ENCODE results near the gene PTH1R. TPM values are rescaled to one million over a fixed set of nuclear protein-coding genes. Genes with fewer than 3 reads are reported as not detected.

PTH1R gene
- total RNA-seq, 4 donors from 2014 or later, result 2.1 to 26.8 (median 14.5) TPM

DNA sequence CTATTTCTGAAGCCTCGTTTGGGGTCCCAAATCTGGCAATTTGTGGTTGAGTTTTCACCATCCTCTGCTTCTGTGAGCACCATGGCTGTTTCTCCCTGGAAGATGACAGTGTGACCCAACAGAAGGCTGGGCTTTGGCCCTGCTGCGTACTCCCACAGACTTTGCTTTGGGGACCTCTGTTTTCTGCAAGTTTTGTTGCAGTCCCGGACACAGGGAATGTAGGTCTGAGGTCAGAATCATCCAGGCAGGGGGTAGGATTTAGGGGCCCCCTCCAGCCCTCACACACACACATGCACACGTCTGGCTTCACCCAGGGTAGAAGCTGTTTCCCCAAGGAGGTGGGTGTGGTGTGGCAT lies 6.3 kb downstream of the PTH1R start:
- H3K4me1 ChIP-seq, result peaks cover 9 to 57% (median 46%) of the 10 kb centered on the region in 4 donors
- H3K27ac ChIP-seq (replicated peaks in 1 of 4), result peak overlapping the region in 2 of 4 donors; percentile 82 to 85
- no peaks in the 10 kb centered on the region for H3K36me3 ChIP-seq
- H3K27me3 ChIP-seq, result peaks cover 0 to 31% (median 0%) of the 10 kb centered on the region in 4 donors
- no peak for DNase-seq (ENCODE audit: extremely low spot score)
- H3K9me3 ChIP-seq, result no peaks in the 10 kb centered on the region
- TF ChIP-seq, protein P1, sequence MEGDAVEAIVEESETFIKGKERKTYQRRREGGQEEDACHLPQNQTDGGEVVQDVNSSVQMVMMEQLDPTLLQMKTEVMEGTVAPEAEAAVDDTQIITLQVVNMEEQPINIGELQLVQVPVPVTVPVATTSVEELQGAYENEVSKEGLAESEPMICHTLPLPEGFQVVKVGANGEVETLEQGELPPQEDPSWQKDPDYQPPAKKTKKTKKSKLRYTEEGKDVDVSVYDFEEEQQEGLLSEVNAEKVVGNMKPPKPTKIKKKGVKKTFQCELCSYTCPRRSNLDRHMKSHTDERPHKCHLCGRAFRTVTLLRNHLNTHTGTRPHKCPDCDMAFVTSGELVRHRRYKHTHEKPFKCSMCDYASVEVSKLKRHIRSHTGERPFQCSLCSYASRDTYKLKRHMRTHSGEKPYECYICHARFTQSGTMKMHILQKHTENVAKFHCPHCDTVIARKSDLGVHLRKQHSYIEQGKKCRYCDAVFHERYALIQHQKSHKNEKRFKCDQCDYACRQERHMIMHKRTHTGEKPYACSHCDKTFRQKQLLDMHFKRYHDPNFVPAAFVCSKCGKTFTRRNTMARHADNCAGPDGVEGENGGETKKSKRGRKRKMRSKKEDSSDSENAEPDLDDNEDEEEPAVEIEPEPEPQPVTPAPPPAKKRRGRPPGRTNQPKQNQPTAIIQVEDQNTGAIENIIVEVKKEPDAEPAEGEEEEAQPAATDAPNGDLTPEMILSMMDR (IDR thresholded peaks at IDR 0.05), result no peak
- TF ChIP-seq EP300 (IDR thresholded peaks at IDR 0.05) (no peak), POLR2AphosphoS5 (IDR thresholded peaks at IDR 0.05) (no peak), POLR2A (IDR thresholded peaks at IDR 0.05; ENCODE audit: low read depth) (no peak)
- H3K4me3 ChIP-seq, result peak overlapping the region; percentile 69 to 77 (median 72)
- 61% methylated on average over 4 of the region's 4 CpGs for WGBS
- intact Hi-C loops (cut with DNase I), result no loop called here

DNA sequence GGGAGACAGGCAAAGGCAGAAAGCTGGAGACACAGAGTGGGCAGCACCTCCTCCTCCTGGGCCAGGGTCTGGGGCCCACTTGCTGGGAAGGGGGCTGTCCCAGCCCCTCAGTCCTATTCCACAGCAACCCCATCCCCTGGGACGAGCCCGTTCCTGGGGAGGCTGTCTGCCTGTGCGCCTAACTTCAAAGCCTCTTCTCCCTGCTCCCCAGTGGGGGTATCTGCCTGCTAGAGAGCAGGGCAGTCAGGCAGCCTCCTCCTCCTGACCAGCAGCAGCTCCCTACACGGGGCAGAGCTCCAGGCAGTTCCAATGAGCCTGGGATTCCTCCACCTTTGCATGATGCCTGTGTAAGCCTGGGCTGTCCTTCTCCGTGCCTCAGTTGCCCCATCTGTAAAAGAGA lies 6.9 kb downstream of the PTH1R start:
- H3K4me3 ChIP-seq, result peak overlapping the region in 2 of 4 donors; percentile 71 to 77
- H3K36me3 ChIP-seq, result no peaks in the 10 kb centered on the region
- no peaks in the 10 kb centered on the region for H3K9me3 ChIP-seq
- intact Hi-C loops (cut with DNase I), result no loop called here
- H3K4me1 ChIP-seq, result peaks cover 7 to 58% (median 43%) of the 10 kb centered on the region in 4 donors
- peaks cover 0 to 31% (median 0%) of the 10 kb centered on the region in 4 donors for H3K27me3 ChIP-seq
- WGBS, result no CpG with 5 or more reads among the region's 5 CpGs
- DNase-seq (ENCODE audit: extremely low spot score), result no peak
- no peak overlapping the region for H3K27ac ChIP-seq (replicated peaks in 1 of 4)
- TF ChIP-seq EP300 (IDR thresholded peaks at IDR 0.05), result no peak
- no peak for TF ChIP-seq POLR2A (IDR thresholded peaks at IDR 0.05; ENCODE audit: low read depth)
- no peak for TF ChIP-seq POLR2AphosphoS5 (IDR thresholded peaks at IDR 0.05)
- TF ChIP-seq, protein P1 (IDR thresholded peaks at IDR 0.05), result no peak

GRCh38 chr3:46884929-46885328 lies 7.4 kb downstream of the PTH1R start:
- H3K4me3 ChIP-seq, result peak overlapping the region in 1 of 4 donors; percentile 71
- TF ChIP-seq POLR2AphosphoS5 (IDR thresholded peaks at IDR 0.05) (no peak), POLR2A (IDR thresholded peaks at IDR 0.05; ENCODE audit: low read depth) (no peak), EP300 (IDR thresholded peaks at IDR 0.05) (no peak)
- TF ChIP-seq, protein P1 (IDR thresholded peaks at IDR 0.05), result no peak
- H3K4me1 ChIP-seq, result peaks cover 7 to 63% (median 44%) of the 10 kb centered on the region in 4 donors
- intact Hi-C loops (cut with DNase I), result no loop called here
- no peaks in the 10 kb centered on the region for H3K9me3 ChIP-seq
- H3K27me3 ChIP-seq, result peaks cover 0 to 31% (median 0%) of the 10 kb centered on the region in 4 donors
- H3K36me3 ChIP-seq, result no peaks in the 10 kb centered on the region
- no peak for DNase-seq (ENCODE audit: extremely low spot score)
- H3K27ac ChIP-seq (replicated peaks in 1 of 4), result no peak overlapping the region
- WGBS, result 95% methylated on average over 7 of the region's 7 CpGs

DNA sequence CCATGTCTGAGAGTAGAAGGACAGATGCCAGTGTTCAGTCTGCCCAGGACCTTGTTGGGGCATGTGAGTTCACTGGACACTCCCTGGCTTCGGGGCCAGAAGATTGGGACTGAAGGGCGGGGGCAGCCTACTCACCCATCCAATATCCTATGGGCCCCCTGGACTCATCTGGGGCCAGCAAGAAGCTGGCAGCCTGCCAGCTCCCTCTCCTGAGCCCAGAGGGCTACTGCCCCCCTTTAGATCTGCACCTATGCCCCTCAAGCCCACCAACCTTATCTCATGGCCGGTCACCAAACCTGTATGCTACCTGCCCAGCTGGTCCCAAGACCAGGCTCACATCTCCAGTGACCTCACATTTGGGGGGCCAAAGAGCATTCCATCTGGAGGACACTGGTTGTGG lies 8.1 kb downstream of the PTH1R start:
- no peak for TF ChIP-seq EP300 (IDR thresholded peaks at IDR 0.05)
- TF ChIP-seq, protein P1 (IDR thresholded peaks at IDR 0.05), result no peak
- no peak for TF ChIP-seq POLR2AphosphoS5 (IDR thresholded peaks at IDR 0.05)
- intact Hi-C loops (cut with DNase I), result no loop called here
- H3K27me3 ChIP-seq, result peaks cover 0 to 31% (median 0%) of the 10 kb centered on the region in 4 donors
- H3K9me3 ChIP-seq, result no peaks in the 10 kb centered on the region
- H3K4me3 ChIP-seq, result no peak overlapping the region
- 100% methylated on average over 2 of the region's 3 CpGs for WGBS
- no peak overlapping the region for H3K27ac ChIP-seq (replicated peaks in 1 of 4)
- peaks cover 7 to 60% (median 43%) of the 10 kb centered on the region in 4 donors for H3K4me1 ChIP-seq
- no peak for DNase-seq (ENCODE audit: extremely low spot score)
- no peaks in the 10 kb centered on the region for H3K36me3 ChIP-seq

GRCh38 chr3:46887980-46888494 lies 10.5 kb downstream of the PTH1R start:
- intact Hi-C loops (cut with DNase I), result no loop called here
- peaks cover 17 to 53% (median 36%) of the 10 kb centered on the region in 4 donors for H3K4me1 ChIP-seq
- H3K4me3 ChIP-seq, result no peak overlapping the region
- no peaks in the 10 kb centered on the region for H3K36me3 ChIP-seq
- no peak for DNase-seq (ENCODE audit: extremely low spot score)
- H3K9me3 ChIP-seq, result no peaks in the 10 kb centered on the region
- WGBS, result 86% methylated on average over 7 of the region's 7 CpGs
- no peak overlapping the region for H3K27ac ChIP-seq (replicated peaks in 1 of 4)
- peaks cover 0 to 9% (median 0%) of the 10 kb centered on the region in 4 donors for H3K27me3 ChIP-seq
- TF ChIP-seq POLR2AphosphoS5 (IDR thresholded peaks at IDR 0.05) (no peak), EP300 (IDR thresholded peaks at IDR 0.05) (no peak), POLR2A (IDR thresholded peaks at IDR 0.05; ENCODE audit: low read depth) (no peak)
- TF ChIP-seq, protein P1 (IDR thresholded peaks at IDR 0.05), result no peak

Data from esophagus muscularis mucosa (tissue), 4 donors.